GM03348 (cell line): ENCODE measurements around the gene WWOX.

Source experiments
- DNase-seq: peaks from one replicate; pipeline ENCODE4 v3.0.0; 2012; ENCODE audit warnings: low spot score

Gene WWOX

GRCh38 chr16:78609402-78610274 is 510.2 kb downstream of the WWOX start:
- no peak for DNase-seq

- DNase-seq: no peak
Measured at GRCh38 chr16:78611318-78611717, 511.9 kb downstream of the WWOX start.

GRCh38 chr16:78619811-78620210 is 520.4 kb downstream of the WWOX start:
- no peak for DNase-seq

- DNase-seq: no peak
Measured at GRCh38 chr16:78620291-78620690, 520.8 kb downstream of the WWOX start.

GRCh38 chr16:78623796-78624195 is 524.3 kb downstream of the WWOX start:
- no peak for DNase-seq

- no peak for DNase-seq
Measured at GRCh38 chr16:78624366-78624765, 524.9 kb downstream of the WWOX start.

GRCh38 chr16:78628461-78629045 is 529.1 kb downstream of the WWOX start:
- DNase-seq: no peak

- DNase-seq: no peak
Measured at GRCh38 chr16:78629173-78629572, 529.7 kb downstream of the WWOX start.

GRCh38 chr16:78630102-78630501 is 530.6 kb downstream of the WWOX start:
- no peak for DNase-seq

- DNase-seq: no peak
Measured at GRCh38 chr16:78633551-78633950, 534.1 kb downstream of the WWOX start.

- DNase-seq: no peak
Measured at GRCh38 chr16:78635807-78636206, 536.4 kb downstream of the WWOX start.

- no peak for DNase-seq
Measured at GRCh38 chr16:78638371-78638770, 538.9 kb downstream of the WWOX start.

GRCh38 chr16:78639775-78640174 is 540.3 kb downstream of the WWOX start:
- no peak for DNase-seq

GRCh38 chr16:78640886-78641285 is 541.4 kb downstream of the WWOX start:
- DNase-seq: no peak

- DNase-seq: no peak
Measured at GRCh38 chr16:78641433-78641832, 542.0 kb downstream of the WWOX start.

GRCh38 chr16:78642621-78643285 is 543.3 kb downstream of the WWOX start:
- no peak for DNase-seq

GRCh38 chr16:78645657-78646056 is 546.2 kb downstream of the WWOX start:
- DNase-seq: no peak

GRCh38 chr16:78647019-78647418 is 547.6 kb downstream of the WWOX start:
- no peak for DNase-seq

- no peak for DNase-seq
Measured at GRCh38 chr16:78647491-78647890, 548.0 kb downstream of the WWOX start.

- no peak for DNase-seq
Measured at GRCh38 chr16:78648517-78648916, 549.1 kb downstream of the WWOX start.

- DNase-seq: no peak
Measured at GRCh38 chr16:78650339-78651074, 551.1 kb downstream of the WWOX start.

GRCh38 chr16:78654929-78655328 is 555.5 kb downstream of the WWOX start:
- no peak for DNase-seq
